HFF-Myc (cell line): Measurements from ENCODE around the gene SPSB1.
"Not testable (repeated sequence)": the region's sequence is repeated elsewhere in the genome, so short reads cannot be mapped to it uniquely, and the experiment has no call there.

Experiments used
- DNase-seq: peaks from one replicate; pipeline ENCODE4 v3.0.0-alpha.2; 2011; ENCODE audit warnings: low read depth; ENCODE audit errors: extremely low read depth
- H3K4me3 ChIP-seq: replicated peaks from 2 replicates; pipeline ENCODE4 v1.5.1; 2011; ENCODE audit warnings: low read depth, mild to moderate bottlenecking, control low read depth, low read length
- TF ChIP-seq, protein P1 (sequence below): IDR thresholded peaks from 2 replicates; pipeline ENCODE4 v1.5.1; 2012; ENCODE audit warnings: mild to moderate bottlenecking, low read depth, low read length, control low read depth; ENCODE audit errors: missing control alignments

Gene SPSB1

DNA sequence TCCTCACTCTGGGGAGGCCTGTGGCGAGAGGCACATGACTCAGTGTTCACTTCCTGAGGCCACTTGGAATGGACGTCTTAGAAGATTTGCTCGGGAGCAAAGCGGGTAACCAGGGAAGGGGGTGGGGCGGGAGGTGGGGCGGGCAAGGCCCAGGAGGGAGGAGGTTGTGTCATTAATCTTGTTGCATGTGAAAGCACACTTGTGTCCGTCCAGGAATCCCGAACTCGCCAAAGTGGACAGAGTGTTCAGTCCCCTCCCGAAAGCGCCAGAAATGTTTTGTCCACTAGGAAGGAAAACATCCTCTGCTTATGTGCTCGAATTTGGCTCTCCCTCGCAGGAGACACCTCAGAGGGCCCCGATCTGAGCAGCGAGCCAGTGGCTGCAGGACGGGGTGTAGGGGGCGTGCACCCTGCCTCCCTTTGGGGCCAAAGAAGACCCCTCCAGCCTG lies 84.2 kb downstream of the SPSB1 start:
- DNase-seq, result no peak
- TF ChIP-seq, protein P1, sequence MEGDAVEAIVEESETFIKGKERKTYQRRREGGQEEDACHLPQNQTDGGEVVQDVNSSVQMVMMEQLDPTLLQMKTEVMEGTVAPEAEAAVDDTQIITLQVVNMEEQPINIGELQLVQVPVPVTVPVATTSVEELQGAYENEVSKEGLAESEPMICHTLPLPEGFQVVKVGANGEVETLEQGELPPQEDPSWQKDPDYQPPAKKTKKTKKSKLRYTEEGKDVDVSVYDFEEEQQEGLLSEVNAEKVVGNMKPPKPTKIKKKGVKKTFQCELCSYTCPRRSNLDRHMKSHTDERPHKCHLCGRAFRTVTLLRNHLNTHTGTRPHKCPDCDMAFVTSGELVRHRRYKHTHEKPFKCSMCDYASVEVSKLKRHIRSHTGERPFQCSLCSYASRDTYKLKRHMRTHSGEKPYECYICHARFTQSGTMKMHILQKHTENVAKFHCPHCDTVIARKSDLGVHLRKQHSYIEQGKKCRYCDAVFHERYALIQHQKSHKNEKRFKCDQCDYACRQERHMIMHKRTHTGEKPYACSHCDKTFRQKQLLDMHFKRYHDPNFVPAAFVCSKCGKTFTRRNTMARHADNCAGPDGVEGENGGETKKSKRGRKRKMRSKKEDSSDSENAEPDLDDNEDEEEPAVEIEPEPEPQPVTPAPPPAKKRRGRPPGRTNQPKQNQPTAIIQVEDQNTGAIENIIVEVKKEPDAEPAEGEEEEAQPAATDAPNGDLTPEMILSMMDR, result no peak
- no peak overlapping the region for H3K4me3 ChIP-seq

DNA sequence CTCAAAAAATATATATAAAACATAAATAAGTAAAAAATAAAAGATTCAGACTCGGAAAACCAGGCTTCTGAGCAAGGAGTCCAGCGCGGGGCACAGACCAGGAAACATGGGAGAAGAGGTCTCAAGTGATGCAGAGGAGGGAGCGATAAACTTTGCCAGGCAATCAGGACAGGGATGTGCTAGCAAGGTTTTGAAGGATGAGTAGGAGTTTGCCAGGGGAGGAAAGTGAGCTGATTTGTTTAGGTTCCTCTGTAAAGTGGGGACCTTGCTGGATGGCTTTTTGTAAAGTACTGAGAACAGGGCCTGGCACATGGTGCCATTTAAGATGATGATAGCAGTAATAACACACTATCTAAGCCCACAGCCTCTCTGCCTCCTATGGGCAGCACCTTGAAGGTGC lies 86.1 kb downstream of the SPSB1 start:
- no peak for DNase-seq
- H3K4me3 ChIP-seq, result no peak overlapping the region
- TF ChIP-seq, protein P1, result no peak

DNA sequence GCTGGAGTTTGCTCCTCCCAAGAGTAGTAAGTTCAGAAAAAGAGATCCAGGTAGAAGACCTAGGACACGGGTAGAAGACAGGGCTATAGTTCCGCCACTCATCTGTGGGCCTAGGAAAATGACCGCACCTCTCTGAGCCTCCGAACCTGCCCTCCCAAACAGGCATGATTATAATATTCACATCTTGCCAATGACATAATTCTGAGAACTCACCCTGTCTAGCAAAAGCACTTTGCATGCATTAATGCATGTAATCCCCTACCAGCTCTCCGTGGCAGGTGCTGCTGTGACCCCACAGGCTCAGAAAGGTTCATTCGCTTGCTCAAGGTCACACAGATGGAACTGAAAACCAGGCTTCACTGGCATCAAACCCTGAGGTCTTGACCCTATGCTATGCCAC lies 88.0 kb downstream of the SPSB1 start:
- H3K4me3 ChIP-seq, result no peak overlapping the region
- TF ChIP-seq, protein P1, result no peak
- no peak for DNase-seq

DNA sequence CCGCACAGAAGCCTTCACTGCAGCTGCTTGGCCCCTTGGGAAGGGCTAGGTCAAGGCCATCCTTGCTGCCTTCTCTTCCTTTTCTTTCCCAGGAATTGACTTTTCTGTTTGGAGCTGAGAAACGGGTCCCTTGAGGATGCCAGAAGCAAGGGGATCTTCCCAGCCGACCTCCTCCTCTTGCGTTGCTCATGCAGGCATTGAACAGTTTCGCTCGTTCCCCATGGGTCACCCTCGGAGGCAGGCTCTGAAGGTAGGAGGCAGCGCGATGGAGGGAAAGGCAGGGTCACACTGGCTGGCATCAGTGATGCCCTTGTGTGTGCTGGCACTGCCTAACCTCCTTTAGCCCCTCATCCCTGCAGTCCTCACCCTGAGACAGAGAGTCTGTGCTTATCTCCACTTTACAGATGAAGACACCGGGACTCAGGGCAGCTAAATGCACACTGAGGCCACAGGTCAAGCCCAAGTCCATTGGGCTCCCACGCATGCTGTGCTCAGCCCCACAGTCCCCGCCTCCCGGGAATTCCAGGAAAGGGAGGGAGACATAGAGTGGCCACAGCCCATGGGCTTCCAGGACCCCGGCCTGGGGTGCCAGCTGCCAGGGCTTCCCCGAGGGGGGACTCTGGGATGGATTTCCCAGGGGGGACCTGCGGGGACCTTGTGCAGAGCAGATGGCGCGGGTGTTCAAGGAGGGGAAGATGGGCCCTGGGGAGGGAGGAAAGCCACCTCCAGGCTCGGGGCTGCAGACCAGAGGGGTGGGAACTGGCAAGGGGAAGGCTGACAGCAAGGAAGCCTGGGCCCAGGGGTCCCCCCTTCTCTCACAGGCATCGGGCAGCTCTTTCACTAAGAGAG lies 90.2 kb downstream of the SPSB1 start:
- H3K4me3 ChIP-seq, result no peak overlapping the region
- TF ChIP-seq, protein P1, result no peak
- DNase-seq, result no peak

DNA sequence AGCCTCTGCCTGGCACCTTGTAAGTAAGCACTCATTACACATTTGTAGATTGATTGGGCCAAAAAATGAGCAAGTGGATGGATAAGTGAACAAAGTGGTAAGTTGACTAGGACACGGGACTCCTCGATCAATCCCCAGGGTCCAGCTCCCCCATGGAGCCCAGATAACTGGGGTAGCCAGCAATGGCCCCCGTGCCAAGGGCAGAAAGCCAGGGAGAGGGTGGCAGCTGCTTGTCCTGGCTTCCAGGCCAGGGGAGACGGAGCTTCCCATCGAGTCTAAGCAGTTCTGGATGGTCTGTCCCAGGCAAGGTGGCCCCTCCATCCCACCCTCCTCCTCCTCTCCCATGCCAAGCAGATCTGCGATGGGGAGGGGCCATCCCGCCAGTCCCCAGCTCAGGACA lies 91.4 kb downstream of the SPSB1 start:
- no peak for DNase-seq
- TF ChIP-seq, protein P1, result no peak
- no peak overlapping the region for H3K4me3 ChIP-seq

DNA sequence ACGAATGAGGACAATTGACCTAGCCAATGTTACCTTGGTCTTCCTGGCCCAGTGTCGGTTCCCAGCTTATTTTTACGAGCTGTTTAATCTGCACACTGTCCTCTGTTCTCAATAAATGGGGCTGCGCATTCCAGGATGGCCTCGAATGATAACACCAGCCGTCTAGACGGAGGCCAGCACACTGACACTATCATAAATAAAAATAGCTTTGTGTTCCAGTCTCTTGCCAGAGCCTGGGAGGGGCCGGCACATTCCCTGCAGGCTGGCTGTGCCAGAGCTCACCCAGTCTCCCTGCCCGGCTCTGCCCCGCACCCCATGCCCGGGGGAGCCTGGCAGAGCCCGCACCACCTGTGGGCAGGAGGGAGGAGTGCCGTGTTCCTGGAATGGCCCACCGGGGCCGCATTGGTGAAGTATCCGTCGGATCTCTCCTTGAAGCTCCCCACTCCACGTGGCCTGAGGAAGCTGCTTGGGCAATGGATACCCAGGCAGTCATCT lies 92.1 kb downstream of the SPSB1 start:
- no peak for DNase-seq
- TF ChIP-seq, protein P1, result no peak
- H3K4me3 ChIP-seq, result no peak overlapping the region

DNA sequence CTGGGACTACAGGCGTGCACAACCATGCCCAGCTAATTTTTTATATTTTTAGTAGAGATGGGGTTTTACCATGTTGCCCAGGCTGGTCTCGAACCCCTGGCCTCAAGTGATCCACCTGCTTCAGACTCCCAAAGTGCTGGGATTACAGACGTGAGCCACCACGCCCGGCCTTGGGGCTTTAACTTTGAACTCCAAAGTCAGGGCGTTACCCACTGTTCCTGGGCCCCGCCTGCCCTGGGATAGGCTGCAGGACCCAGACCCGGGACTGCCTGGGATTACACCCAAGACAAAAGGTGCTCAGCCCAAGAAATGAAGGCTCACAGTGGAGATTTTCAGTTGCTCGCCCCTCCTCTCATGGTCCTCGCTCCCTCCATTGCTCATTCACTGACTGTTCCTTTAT lies 92.7 kb downstream of the SPSB1 start:
- H3K4me3 ChIP-seq, DNase-seq: not testable (repeated sequence)
